Measurements from ENCODE around the gene SLC6A17.

- TF ChIP-seq POLR2G (IDR thresholded peaks at IDR 0.05; ENCODE audit: low read depth, low read length) (no peak), FOS (IDR thresholded peaks at IDR 0.05; ENCODE audit: extremely low read depth, insufficient read length) (no peak), CTCF (IDR thresholded peaks at IDR 0.05 in 2 of 3, conservative IDR thresholded peaks at IDR 0.05 in 1 of 3; ENCODE audit: insufficient read depth in 2 of 3, low read depth in 1 of 3, low read length in 3 of 3) (no peak), POLR2A (conservative IDR thresholded peaks at IDR 0.05) (no peak), POLR2H (tag; IDR thresholded peaks at IDR 0.05; ENCODE audit: low read depth) (no peak)
These were observed 19.3 kb upstream of the SLC6A17 start for GRCh38 chr1:110130989-110131388.

All from K562 (cell line).